ENCODE data around the gene UBP1. TPM values are rescaled to one million over a fixed set of nuclear protein-coding genes. Genes with fewer than 3 reads are reported as not detected.

Gene UBP1
- total and polyA plus RNA-seq, 2 experiments from 2014 or later, result 33.5 to 50.3 TPM

GRCh38 chr3:33482111-33482521 is 41.9 kb upstream of the UBP1 start:
- Histone ChIP-seq H3K9me2 (replicated peaks; ENCODE audit: insufficient read depth) (no peaks in the 10 kb centered on the region), H3K36me3 (replicated peaks; ENCODE audit: insufficient read depth, low read depth) (no peaks in the 10 kb centered on the region), H3K4me2 (peak overlapping the region; percentile 25), H4K20me1 (ENCODE audit: insufficient read depth, poor library complexity, severe bottlenecking) (no peaks in the 10 kb centered on the region), H3K27ac (no peak overlapping the region), H3K9me3 (ENCODE audit: low read depth) (no peaks in the 10 kb centered on the region), H3K4me1 (ENCODE audit: insufficient read depth) (no peaks in the 10 kb centered on the region), H2AFZ (no peak overlapping the region), H3K27me3 (no peaks in the 10 kb centered on the region), H3K79me2 (no peaks in the 10 kb centered on the region), H3K4me3 (no peak overlapping the region)
- TF ChIP-seq CTCF (IDR thresholded peaks at IDR 0.05; ENCODE audit: poor library complexity) (no peak), EZH2phosphoT487 (IDR thresholded peaks at IDR 0.05; ENCODE audit: low read depth, severe bottlenecking, unreplicated experiment) (no peak), EZH2 (IDR thresholded peaks at IDR 0.05; ENCODE audit: borderline replicate concordance) (no peak)
- no peak for DNase-seq (ENCODE audit: low spot score)
- 52% methylated on average over 1 of the region's 1 CpG for WGBS (ENCODE audit: low lambda C conversion rate, missing lambda C conversion rate)

- Histone ChIP-seq H3K4me1 (ENCODE audit: insufficient read depth) (no peaks in the 10 kb centered on the region), H3K9me3 (ENCODE audit: low read depth) (no peaks in the 10 kb centered on the region), H4K20me1 (ENCODE audit: insufficient read depth, poor library complexity, severe bottlenecking) (no peaks in the 10 kb centered on the region), H3K27ac (no peak overlapping the region), H3K79me2 (no peaks in the 10 kb centered on the region), H3K4me2 (no peak overlapping the region), H3K9me2 (replicated peaks; ENCODE audit: insufficient read depth) (no peaks in the 10 kb centered on the region), H3K4me3 (no peak overlapping the region), H2AFZ (no peak overlapping the region), H3K27me3 (no peaks in the 10 kb centered on the region), H3K36me3 (replicated peaks; ENCODE audit: insufficient read depth, low read depth) (no peaks in the 10 kb centered on the region)
- WGBS (ENCODE audit: low lambda C conversion rate, missing lambda C conversion rate), result 96% methylated on average over 2 of the region's 2 CpGs
- no peak for DNase-seq (ENCODE audit: low spot score)
- no peak for TF ChIP-seq EZH2phosphoT487 (IDR thresholded peaks at IDR 0.05; ENCODE audit: low read depth, severe bottlenecking, unreplicated experiment)
- no peak for TF ChIP-seq CTCF (IDR thresholded peaks at IDR 0.05; ENCODE audit: poor library complexity)
These were observed 34.7 kb upstream of the UBP1 start for GRCh38 chr3:33474896-33475295.

GRCh38 chr3:33473813-33474212 is 33.6 kb upstream of the UBP1 start:
- WGBS (ENCODE audit: low lambda C conversion rate, missing lambda C conversion rate), result 89% methylated on average over 2 of the region's 2 CpGs
- no peak for DNase-seq (ENCODE audit: low spot score)
- TF ChIP-seq CTCF (IDR thresholded peaks at IDR 0.05; ENCODE audit: poor library complexity), result no peak
- TF ChIP-seq EZH2 (IDR thresholded peaks at IDR 0.05; ENCODE audit: borderline replicate concordance), result no peak
- no peak for TF ChIP-seq EZH2phosphoT487 (IDR thresholded peaks at IDR 0.05; ENCODE audit: low read depth, severe bottlenecking, unreplicated experiment)
- no peak overlapping the region for H2AFZ ChIP-seq
- no peaks in the 10 kb centered on the region for H3K27me3 ChIP-seq
- H4K20me1 ChIP-seq (ENCODE audit: insufficient read depth, poor library complexity, severe bottlenecking), result no peaks in the 10 kb centered on the region
- no peaks in the 10 kb centered on the region for H3K79me2 ChIP-seq
- H3K36me3 ChIP-seq (replicated peaks; ENCODE audit: insufficient read depth, low read depth), result no peaks in the 10 kb centered on the region
- no peak overlapping the region for H3K4me3 ChIP-seq
- H3K9me2 ChIP-seq (replicated peaks; ENCODE audit: insufficient read depth), result no peaks in the 10 kb centered on the region
- H3K9me3 ChIP-seq (ENCODE audit: low read depth), result no peaks in the 10 kb centered on the region
- no peaks in the 10 kb centered on the region for H3K4me1 ChIP-seq (ENCODE audit: insufficient read depth)
- no peak overlapping the region for H3K4me2 ChIP-seq
- no peak overlapping the region for H3K27ac ChIP-seq

- Histone ChIP-seq H3K79me2 (no peaks in the 10 kb centered on the region), H3K4me3 (no peak overlapping the region), H3K9me3 (ENCODE audit: low read depth) (no peaks in the 10 kb centered on the region), H3K4me2 (no peak overlapping the region), H3K27ac (peak overlapping the region; percentile 46), H3K4me1 (ENCODE audit: insufficient read depth) (no peaks in the 10 kb centered on the region), H4K20me1 (ENCODE audit: insufficient read depth, poor library complexity, severe bottlenecking) (no peaks in the 10 kb centered on the region), H3K27me3 (no peaks in the 10 kb centered on the region), H2AFZ (no peak overlapping the region), H3K36me3 (replicated peaks; ENCODE audit: insufficient read depth, low read depth) (no peaks in the 10 kb centered on the region), H3K9me2 (replicated peaks; ENCODE audit: insufficient read depth) (no peaks in the 10 kb centered on the region)
- TF ChIP-seq EZH2phosphoT487 (IDR thresholded peaks at IDR 0.05; ENCODE audit: low read depth, severe bottlenecking, unreplicated experiment), result no peak
- no peak for DNase-seq (ENCODE audit: low spot score)
- WGBS (ENCODE audit: low lambda C conversion rate, missing lambda C conversion rate), result 78% methylated on average over 3 of the region's 3 CpGs
These were observed 27.6 kb upstream of the UBP1 start for GRCh38 chr3:33467786-33468185.

Data from hepatocyte (in vitro differentiated cells).